Astrocyte of the cerebellum (primary cell): ENCODE measurements around the gene IRGC.
"Not testable (repeated sequence)": the region's sequence is repeated elsewhere in the genome, so short reads cannot be mapped to it uniquely, and the experiment has no call there.

ENCODE experiments used
- DNase-seq: peaks from one replicate; pipeline ENCODE4 v3.0.0-alpha.2; 2011; ENCODE audit warnings: low read depth
- H3K4me3 ChIP-seq: 2 replicates; pipeline ENCODE4 v1.5.1; 2011; ENCODE audit warnings: mild to moderate bottlenecking, low read depth, low read length, moderate library complexity
- in situ Hi-C: cut with HindIII; loops from 2 replicates; pipeline ENCODE4 v1.10.0; 2017; ENCODE audit warnings: low sequenced_read_pairs
- TF ChIP-seq, protein P1 (sequence below): IDR thresholded peaks from 2 replicates; pipeline ENCODE4 v1.5.1; 2012; ENCODE audit warnings: low read length, low read depth, moderate library complexity, mild to moderate bottlenecking; ENCODE audit errors: missing control alignments

The IRGC gene

GRCh38 chr19:43755256-43755801 lies 39.5 kb downstream of the IRGC start:
- in situ Hi-C loops = no loop called here
- no peak for DNase-seq
- TF ChIP-seq, protein P1, sequence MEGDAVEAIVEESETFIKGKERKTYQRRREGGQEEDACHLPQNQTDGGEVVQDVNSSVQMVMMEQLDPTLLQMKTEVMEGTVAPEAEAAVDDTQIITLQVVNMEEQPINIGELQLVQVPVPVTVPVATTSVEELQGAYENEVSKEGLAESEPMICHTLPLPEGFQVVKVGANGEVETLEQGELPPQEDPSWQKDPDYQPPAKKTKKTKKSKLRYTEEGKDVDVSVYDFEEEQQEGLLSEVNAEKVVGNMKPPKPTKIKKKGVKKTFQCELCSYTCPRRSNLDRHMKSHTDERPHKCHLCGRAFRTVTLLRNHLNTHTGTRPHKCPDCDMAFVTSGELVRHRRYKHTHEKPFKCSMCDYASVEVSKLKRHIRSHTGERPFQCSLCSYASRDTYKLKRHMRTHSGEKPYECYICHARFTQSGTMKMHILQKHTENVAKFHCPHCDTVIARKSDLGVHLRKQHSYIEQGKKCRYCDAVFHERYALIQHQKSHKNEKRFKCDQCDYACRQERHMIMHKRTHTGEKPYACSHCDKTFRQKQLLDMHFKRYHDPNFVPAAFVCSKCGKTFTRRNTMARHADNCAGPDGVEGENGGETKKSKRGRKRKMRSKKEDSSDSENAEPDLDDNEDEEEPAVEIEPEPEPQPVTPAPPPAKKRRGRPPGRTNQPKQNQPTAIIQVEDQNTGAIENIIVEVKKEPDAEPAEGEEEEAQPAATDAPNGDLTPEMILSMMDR = no peak
- H3K4me3 ChIP-seq = peak overlapping the region; percentile 78

GRCh38 chr19:43759515-43759914 lies 43.6 kb downstream of the IRGC start:
- no peak overlapping the region for H3K4me3 ChIP-seq
- TF ChIP-seq, protein P1 = peak; percentile 72
- no peak for DNase-seq
- in situ Hi-C loops = no loop called here

GRCh38 chr19:43760941-43761340 lies 45.1 kb downstream of the IRGC start:
- no peak overlapping the region for H3K4me3 ChIP-seq
- in situ Hi-C loops = no loop called here
- TF ChIP-seq, protein P1 = no peak
- no peak for DNase-seq

GRCh38 chr19:43762814-43763213 lies 46.9 kb downstream of the IRGC start:
- TF ChIP-seq, protein P1 = no peak
- in situ Hi-C loops = no loop called here
- DNase-seq = no peak
- H3K4me3 ChIP-seq = no peak overlapping the region

GRCh38 chr19:43763473-43763939 lies 47.6 kb downstream of the IRGC start:
- in situ Hi-C loops = no loop called here
- TF ChIP-seq, protein P1 = no peak
- DNase-seq = no peak
- H3K4me3 ChIP-seq = no peak overlapping the region

- H3K4me3 ChIP-seq, in situ Hi-C loops, DNase-seq: not testable (repeated sequence)
These were observed 48.8 kb downstream of the IRGC start for GRCh38 chr19:43764684-43765083.

DNA sequence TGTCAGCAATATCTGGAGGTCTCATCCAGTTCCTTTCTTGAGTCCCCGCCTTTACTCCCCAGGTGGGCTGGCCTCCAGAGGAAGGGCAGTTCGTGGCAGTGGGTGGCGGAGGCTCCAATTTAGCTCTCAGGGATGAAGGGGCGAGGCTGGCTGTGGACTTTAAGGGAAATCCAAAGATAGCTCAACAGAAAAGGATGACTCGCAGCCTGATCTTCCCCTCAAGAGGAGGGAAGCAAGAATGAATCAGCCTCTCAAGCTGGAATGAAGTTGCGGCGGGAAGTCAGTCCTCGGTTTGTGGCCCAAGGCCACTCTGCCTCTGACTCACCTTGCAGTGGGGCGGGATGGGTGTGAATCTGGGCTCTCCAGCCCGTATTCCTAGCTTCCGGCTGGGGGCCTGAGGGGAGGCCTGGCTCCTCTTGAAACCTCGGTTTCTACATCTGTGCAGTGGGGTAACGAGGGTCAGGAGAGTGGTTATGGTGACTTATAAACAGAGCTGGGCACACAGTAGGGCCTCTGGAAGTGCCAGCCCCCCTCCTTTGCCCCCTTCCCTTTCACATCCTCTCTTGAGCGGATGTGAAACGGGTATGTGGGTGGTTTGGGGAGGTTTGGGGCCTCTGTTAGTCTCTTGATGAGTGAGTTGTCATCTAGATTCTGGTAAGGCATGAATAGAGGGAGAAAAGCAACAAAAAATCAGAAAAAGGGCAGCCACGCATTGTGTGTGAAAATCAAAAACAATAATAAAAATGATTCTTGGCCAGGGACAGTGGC lies 49.4 kb downstream of the IRGC start:
- DNase-seq = peak; percentile 81
- in situ Hi-C loops = no loop called here
- TF ChIP-seq, protein P1 = no peak
- no peak overlapping the region for H3K4me3 ChIP-seq
